HL-60 (cell line): ENCODE data around the gene MEAK7.
A peak's percentile ranks its signal among the peaks of the same experiment; 100 is the strongest.

Source experiments
- POLR2AphosphoS5 ChIP-seq: IDR thresholded peaks from 2 replicates; pipeline ENCODE4 v1.6.1; 2012; ENCODE audit warnings: low read depth
- SPI1 ChIP-seq: IDR thresholded peaks from 2 replicates; pipeline ENCODE4 v1.6.1; 2012; ENCODE audit warnings: low read depth, mild to moderate bottlenecking, borderline replicate concordance
- TF ChIP-seq, protein P1 (sequence below): IDR thresholded peaks from one replicate; pipeline ENCODE4 v1.5.1; 2011; ENCODE audit warnings: low read length, control low read depth, inconsistent platforms; ENCODE audit not compliant: insufficient read depth

DNA sequence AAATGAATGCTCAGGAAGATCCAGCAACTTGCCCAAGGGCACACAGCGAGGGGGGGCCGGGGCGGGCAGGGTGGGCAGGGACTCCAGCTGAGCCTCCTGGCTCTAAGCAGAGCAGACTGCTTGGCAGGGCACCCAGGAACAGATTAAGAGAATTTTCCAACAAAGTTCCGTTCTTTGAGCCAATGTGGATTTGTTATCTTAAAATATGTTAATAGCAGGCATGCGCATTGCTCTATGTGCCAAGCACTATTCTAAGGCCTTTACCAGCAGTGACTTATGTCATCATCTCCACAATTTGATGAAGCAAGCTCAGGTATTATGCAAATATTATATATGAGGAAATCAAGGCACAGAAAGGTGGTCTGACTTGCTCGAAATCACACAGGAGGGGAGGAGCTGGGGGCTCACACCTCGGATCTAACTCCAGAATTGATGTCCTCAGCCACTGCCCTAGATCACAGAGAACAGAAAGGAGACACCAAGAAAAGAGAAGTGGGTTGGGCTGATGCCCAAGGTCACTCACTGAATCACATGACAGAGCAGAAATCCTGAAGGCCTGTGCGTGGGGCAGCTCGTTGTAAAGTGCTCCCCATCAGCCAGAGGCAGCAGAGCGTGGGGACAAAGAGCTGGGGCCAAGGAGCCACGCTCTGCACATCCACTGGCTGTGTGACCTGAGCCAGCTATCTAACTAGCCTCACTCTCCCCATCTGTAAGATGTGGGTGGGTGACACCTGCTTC lies 23.2 kb upstream of the MEAK7 start:
- TF ChIP-seq, protein P1, sequence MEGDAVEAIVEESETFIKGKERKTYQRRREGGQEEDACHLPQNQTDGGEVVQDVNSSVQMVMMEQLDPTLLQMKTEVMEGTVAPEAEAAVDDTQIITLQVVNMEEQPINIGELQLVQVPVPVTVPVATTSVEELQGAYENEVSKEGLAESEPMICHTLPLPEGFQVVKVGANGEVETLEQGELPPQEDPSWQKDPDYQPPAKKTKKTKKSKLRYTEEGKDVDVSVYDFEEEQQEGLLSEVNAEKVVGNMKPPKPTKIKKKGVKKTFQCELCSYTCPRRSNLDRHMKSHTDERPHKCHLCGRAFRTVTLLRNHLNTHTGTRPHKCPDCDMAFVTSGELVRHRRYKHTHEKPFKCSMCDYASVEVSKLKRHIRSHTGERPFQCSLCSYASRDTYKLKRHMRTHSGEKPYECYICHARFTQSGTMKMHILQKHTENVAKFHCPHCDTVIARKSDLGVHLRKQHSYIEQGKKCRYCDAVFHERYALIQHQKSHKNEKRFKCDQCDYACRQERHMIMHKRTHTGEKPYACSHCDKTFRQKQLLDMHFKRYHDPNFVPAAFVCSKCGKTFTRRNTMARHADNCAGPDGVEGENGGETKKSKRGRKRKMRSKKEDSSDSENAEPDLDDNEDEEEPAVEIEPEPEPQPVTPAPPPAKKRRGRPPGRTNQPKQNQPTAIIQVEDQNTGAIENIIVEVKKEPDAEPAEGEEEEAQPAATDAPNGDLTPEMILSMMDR, result no peak
- TF ChIP-seq POLR2AphosphoS5 (no peak), SPI1 (peak; percentile 86)
